Stomach (tissue), 9 donors: ENCODE measurements around the gene MEGF6. TPM values are rescaled to one million over a fixed set of nuclear protein-coding genes. Genes with fewer than 3 reads are reported as not detected.

Source experiments
- DNase-seq, 2 donors: peaks; one replicate each; pipeline versions ENCODE4 v3.0.0 to v3.0.0-alpha.2; 2013 to 2019
- H3K27ac ChIP-seq, 5 donors: fragments of 200-600 bp in 4 of 5; sonication (generic) in 4 of 5; one replicate each; pipeline ENCODE4 v1.5.1; 2013 to 2019; ENCODE audit warnings: mild to moderate bottlenecking in 1 of 5, moderate library complexity in 1 of 5
- H3K27me3 ChIP-seq, 3 donors: fragments of 200-600 bp; sonication (generic); one replicate each; pipeline ENCODE4 v1.5.1; 2017 to 2019; ENCODE audit warnings: mixed run types in 1 of 3
- H3K36me3 ChIP-seq, 4 donors: fragments of 200-600 bp; sonication (generic); 1 replicate in 3 of 4; 2 replicates in 1 of 4; pipeline ENCODE4 v1.5.1; 2016 to 2019
- H3K4me1 ChIP-seq, 4 donors: fragments of 200-600 bp; sonication (generic); one replicate each; pipeline ENCODE4 v1.5.1; 2016 to 2019
- H3K4me3 ChIP-seq, 4 donors: fragments of 200-600 bp; sonication (generic) in 3 of 4; one replicate each; pipeline ENCODE4 v1.5.1; 2016 to 2019; ENCODE audit warnings: mild to moderate bottlenecking in 1 of 4
- H3K9me3 ChIP-seq, 4 donors: fragments of 200-600 bp; sonication (generic); one replicate each; pipeline ENCODE4 v1.5.1; 2016 to 2019
- EP300 ChIP-seq: sonication (generic); formaldehyde crosslinking; IDR thresholded peaks from one replicate; pipeline ENCODE4 v1.6.1; 2017; ENCODE audit warnings: antibody characterized with exemption
- POLR2A ChIP-seq, 4 donors: fragments of 450-650 bp; IDR thresholded peaks; one replicate each; pipeline ENCODE4 v1.6.1; 2016; ENCODE audit warnings: antibody characterized with exemption in 4 of 4, control low read depth in 2 of 4, mild to moderate bottlenecking in 1 of 4, moderate library complexity in 1 of 4
- POLR2AphosphoS5 ChIP-seq, 3 donors: sonication (generic); formaldehyde crosslinking; IDR thresholded peaks; one replicate each; pipeline ENCODE4 v1.6.1; 2016; ENCODE audit warnings: antibody characterized with exemption in 3 of 3
- WGBS, 5 donors: extraction: QIAGEN DNeasy Blood & Tissue Kit in 3 of 5; methylation state at CpG; one replicate each; pipeline versions ENCODE4 v1.1.5 to v1.1.7; 2013 to 2018; 5-methylcytosine and 5-hydroxymethylcytosine counted together
- intact Hi-C: fragments of 100-400 bp; cut with DNase I; formaldehyde crosslinking; loops from one replicate; pipeline ENCODE4 v1.15.1; 2023; ENCODE audit warnings: low total_unique reads
- polyA plus RNA-seq, 3 donors: library from polyadenylated mRNA; stranded (reverse); fragments of 200-250 nt; gene quantifications; one replicate each; pipeline ENCODE4 v1.2.3, GENCODE V29; 2013
- total RNA-seq, 5 donors: library from RNA; depleted of rRNA; stranded (reverse); fragments of >200 nt; gene quantifications; one replicate each; pipeline versions ENCODE4 v1.1.0 to v1.2.3, GENCODE V29; 2014 to 2016
- TF ChIP-seq, protein P1 (sequence below), 7 experiments: fragments of 450-650 bp in 4 of 7; fragments of 200-600 bp in 3 of 7; sonication (generic) in 3 of 7; IDR thresholded peaks; one replicate each; pipeline ENCODE4 v1.5.1; 2016 to 2019; ENCODE audit warnings: antibody characterized with exemption in 7 of 7, control low read depth in 2 of 7, mild to moderate bottlenecking in 1 of 7
- donor health status: healthy with polysubstance abuse.
- donor health status: Bipolar disorder and iron deficiency.
- donor health status: healthy.

The MEGF6 gene
- total and polyA plus RNA-seq, 8 donors = 2.6 to 57.2 (median 26.7) TPM

DNA sequence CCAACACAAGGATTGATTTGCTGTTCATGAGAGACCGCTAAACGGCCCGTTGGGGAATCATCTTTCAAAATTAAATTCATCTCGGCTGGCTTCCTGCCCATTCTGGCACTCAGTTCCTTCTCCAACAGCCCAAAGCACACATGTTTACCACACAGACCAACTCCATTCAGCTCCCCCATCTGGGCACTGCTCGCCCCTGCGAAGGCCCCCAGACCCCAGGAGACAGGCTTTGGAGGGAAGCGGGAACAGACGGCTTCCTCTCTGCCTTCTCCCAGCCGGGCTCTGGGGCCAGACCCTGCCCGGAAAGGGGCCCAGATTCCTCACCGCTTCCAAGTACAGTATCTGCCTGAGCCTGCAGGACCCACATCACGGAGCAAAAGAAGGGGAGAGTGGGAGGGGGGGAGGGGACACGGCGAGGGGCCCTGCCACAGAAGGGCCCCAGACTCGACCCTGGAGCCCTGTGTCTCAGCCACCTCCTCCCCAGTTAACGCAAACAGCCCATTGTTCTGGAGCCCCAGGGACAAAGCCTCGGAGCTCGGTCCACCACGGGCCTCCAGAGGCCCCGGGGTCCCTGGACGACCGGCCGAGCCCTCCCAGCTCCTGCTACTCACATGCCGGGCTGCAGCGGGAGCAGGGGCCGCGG, 660 bp downstream of the MEGF6 start:
- no peaks in the 10 kb centered on the region for H3K9me3 ChIP-seq
- intact Hi-C loops = no loop called here
- DNase-seq = peak in 1 of 2 donors; percentile 79
- TF ChIP-seq, protein P1, sequence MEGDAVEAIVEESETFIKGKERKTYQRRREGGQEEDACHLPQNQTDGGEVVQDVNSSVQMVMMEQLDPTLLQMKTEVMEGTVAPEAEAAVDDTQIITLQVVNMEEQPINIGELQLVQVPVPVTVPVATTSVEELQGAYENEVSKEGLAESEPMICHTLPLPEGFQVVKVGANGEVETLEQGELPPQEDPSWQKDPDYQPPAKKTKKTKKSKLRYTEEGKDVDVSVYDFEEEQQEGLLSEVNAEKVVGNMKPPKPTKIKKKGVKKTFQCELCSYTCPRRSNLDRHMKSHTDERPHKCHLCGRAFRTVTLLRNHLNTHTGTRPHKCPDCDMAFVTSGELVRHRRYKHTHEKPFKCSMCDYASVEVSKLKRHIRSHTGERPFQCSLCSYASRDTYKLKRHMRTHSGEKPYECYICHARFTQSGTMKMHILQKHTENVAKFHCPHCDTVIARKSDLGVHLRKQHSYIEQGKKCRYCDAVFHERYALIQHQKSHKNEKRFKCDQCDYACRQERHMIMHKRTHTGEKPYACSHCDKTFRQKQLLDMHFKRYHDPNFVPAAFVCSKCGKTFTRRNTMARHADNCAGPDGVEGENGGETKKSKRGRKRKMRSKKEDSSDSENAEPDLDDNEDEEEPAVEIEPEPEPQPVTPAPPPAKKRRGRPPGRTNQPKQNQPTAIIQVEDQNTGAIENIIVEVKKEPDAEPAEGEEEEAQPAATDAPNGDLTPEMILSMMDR (IDR thresholded peaks at IDR 0.05) = no peak
- TF ChIP-seq POLR2A (IDR thresholded peaks at IDR 0.05) (no peak), POLR2AphosphoS5 (IDR thresholded peaks at IDR 0.05) (no peak), EP300 (no peak)
- peaks cover 3 to 74% (median 41%) of the 10 kb centered on the region in 3 donors for H3K27me3 ChIP-seq
- H3K4me3 ChIP-seq = peak overlapping the region; percentile 41 to 58 (median 50)
- H3K27ac ChIP-seq = no peak overlapping the region
- no peaks in the 10 kb centered on the region for H3K36me3 ChIP-seq
- 2 to 5% (median 4%) methylated on average over 22 to 27 of the region's 27 CpGs for WGBS, 5 donors
- H3K4me1 ChIP-seq = peaks cover 21 to 27% (median 24%) of the 10 kb centered on the region in 4 donors

DNA sequence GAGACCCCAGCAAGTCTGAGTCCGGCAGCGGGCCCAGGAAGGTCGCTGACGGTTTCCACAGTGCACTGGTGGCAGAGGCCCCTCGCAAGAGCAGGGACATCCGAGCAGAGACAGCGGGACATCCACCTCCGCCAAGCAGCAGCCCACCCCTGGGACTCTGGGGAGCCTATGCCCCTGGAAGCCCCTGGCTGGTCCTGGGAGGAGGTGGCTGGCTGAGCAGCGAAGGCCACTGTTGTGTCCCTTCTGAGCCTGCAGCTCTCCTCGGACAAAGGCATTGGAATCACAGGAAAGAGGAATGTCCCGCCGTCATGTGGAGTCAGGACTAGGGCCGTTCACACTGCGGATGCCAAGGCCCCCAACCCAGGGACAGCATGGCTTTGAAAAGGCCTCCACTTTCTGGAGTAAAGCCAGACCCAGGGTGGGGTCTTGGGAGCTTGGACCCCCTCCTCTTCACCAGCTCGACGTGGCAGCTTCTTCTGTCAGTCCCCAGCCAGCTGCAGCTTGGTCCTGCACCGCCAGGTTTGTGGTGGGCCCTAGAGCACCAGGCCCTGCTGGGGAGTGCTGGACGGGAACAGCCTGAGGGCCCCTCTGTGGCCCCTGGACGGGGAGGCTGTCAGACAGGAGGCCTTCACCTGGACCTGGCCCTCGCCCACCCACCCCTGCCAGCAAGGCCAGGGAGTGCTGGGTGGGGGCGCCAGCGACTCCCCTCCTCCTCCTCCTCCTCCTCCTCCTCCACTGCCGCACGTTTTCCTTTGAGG, 1.4 kb downstream of the MEGF6 start:
- Histone ChIP-seq H3K9me3 (no peaks in the 10 kb centered on the region), H3K36me3 (no peaks in the 10 kb centered on the region), H3K4me3 (peak overlapping the region in 1 of 4 donors; percentile 58), H3K27ac (no peak overlapping the region), H3K4me1 (peaks cover 21 to 27% (median 24%) of the 10 kb centered on the region in 4 donors), H3K27me3 (peaks cover 3 to 74% (median 41%) of the 10 kb centered on the region in 3 donors)
- 57 to 77% (median 64%) methylated on average over 13 to 24 of the region's 24 CpGs for WGBS, 5 donors
- DNase-seq = no peak
- TF ChIP-seq, protein P1 (IDR thresholded peaks at IDR 0.05) = no peak
- TF ChIP-seq POLR2A (IDR thresholded peaks at IDR 0.05) (no peak), POLR2AphosphoS5 (IDR thresholded peaks at IDR 0.05) (no peak), EP300 (no peak)
- intact Hi-C loops = no loop called here

DNA sequence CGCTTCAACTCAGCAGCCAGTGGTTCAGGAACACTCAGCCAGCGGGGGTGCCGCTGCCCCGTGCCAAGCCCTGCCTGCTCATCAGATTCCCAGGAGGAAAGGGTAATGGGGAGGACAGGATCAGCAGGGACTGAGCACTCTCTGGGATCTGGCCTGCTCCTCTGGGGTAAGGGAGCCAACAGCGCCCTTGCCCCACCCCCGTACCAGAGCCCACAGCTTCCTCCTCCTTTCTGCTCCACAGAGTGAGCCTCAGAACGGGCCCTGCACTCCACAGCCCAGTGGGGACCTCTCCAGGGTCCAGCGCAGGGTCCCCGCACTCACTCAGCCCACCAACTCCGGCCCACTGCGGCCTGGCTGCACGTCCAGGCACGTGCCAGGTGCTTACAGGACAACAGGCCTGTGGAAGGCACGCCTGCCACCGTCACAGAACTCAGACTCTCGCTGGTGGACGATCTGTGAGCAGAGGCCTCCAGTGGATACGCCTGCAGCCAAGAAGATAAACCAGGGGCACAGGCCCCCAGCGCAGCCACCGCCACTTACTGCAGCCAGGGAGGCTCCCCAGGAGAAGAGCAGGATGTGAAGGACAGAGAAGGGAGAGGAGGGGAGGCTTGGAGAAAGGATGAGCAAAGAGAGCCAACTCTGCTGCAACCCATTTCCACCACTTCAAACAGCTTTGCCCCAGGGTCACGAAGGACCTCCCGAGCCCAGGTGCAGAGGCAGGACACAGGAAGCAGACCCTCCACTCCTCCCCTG, 2.1 kb downstream of the MEGF6 start:
- H3K9me3 ChIP-seq = no peaks in the 10 kb centered on the region
- TF ChIP-seq EP300 (no peak), POLR2A (IDR thresholded peaks at IDR 0.05) (no peak), POLR2AphosphoS5 (IDR thresholded peaks at IDR 0.05) (no peak)
- TF ChIP-seq, protein P1 (IDR thresholded peaks at IDR 0.05) = no peak
- peaks cover 21 to 27% (median 24%) of the 10 kb centered on the region in 4 donors for H3K4me1 ChIP-seq
- peaks cover 3 to 75% (median 41%) of the 10 kb centered on the region in 3 donors for H3K27me3 ChIP-seq
- no peak overlapping the region for H3K27ac ChIP-seq
- DNase-seq = no peak
- intact Hi-C loops = no loop called here
- 73 to 84% (median 78%) methylated on average over 9 to 22 of the region's 22 CpGs for WGBS, 5 donors
- H3K4me3 ChIP-seq = no peak overlapping the region
- no peaks in the 10 kb centered on the region for H3K36me3 ChIP-seq

DNA sequence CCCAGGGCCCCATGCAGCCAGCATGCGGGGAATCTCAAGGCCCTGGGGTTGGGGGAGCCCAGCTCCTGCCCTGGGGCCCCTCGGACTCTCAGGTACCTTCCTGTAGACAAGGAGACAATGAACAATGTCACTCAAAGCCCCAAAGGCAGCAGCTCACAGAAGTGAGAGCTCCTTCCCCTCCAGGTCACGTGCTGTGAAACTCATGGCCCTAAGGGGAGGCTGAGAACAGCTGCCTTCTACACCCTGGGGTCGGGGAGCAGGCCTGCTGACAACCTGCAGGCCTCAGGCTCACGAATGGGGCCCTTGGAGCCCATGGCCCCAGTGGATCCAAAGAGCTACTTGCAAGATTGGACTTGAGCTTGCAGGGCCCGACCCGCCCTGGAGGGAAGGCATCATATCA, 3.2 kb downstream of the MEGF6 start:
- TF ChIP-seq POLR2A (IDR thresholded peaks at IDR 0.05) = no peak
- no peak for TF ChIP-seq EP300
- TF ChIP-seq, protein P1 (IDR thresholded peaks at IDR 0.05) = no peak
- TF ChIP-seq POLR2AphosphoS5 (IDR thresholded peaks at IDR 0.05) = no peak
- H3K36me3 ChIP-seq = no peaks in the 10 kb centered on the region
- no peaks in the 10 kb centered on the region for H3K9me3 ChIP-seq
- WGBS, 5 donors = 79 to 96% (median 90%) methylated on average over 5 to 7 of the region's 7 CpGs
- no peak overlapping the region for H3K27ac ChIP-seq
- H3K27me3 ChIP-seq = peaks cover 3 to 85% (median 41%) of the 10 kb centered on the region in 3 donors
- peaks cover 20 to 27% (median 24%) of the 10 kb centered on the region in 4 donors for H3K4me1 ChIP-seq
- H3K4me3 ChIP-seq = no peak overlapping the region
- DNase-seq = no peak
- intact Hi-C loops = no loop called here
